GM19328 (cell line): ENCODE results near the gene LAG3.

Experiments used
- ATAC-seq: cut with Tn5 transposase; IDR thresholded peaks from one replicate; pipeline ENCODE4 v1.9.1; 2021; ENCODE audit warnings: mild to moderate bottlenecking, moderate library complexity; ENCODE audit not compliant: unreplicated experiment

Gene LAG3

DNA sequence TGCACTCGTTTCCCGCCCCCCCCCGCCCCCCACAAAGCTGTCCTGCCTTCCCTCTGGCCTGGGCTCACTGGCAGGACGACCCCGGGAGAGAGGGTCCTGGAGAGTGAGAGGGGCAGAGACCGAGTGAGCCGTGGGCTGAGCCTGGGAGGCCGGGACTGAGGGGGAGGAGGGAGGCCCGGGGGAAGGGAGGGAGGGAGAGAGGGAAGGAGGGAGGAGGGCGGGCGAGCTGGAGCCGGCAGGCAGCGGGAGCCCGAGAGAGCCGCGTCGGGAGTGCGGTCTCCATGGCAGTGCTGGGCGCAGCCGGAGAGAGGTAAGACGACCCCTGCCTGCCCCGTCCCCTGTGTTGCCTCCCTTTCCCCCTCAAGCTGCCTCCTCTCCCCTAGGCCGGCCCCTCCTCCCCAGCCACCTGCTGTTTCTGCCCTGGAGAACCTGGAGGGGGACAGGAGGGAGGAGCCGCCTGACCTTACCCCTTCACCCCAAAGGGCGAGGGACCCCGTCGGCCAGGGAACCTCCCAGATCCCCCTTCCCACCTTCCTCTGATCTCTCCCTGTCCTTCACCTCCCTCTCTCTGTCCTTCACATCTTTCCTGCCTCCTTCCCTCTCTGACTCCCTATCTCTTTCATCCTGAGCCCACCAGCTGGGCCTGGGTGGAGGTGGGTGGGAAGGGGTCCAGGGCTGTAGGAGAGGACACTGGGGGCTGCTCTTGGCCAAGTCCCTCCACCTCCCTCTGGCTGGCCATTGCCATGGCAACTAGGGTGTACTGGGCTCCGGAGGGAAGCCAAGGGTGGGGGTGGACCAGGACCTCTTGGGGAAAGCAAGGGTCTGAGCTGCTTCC, 49.5 kb downstream of the LAG3 start, which contains the start of gene GPR162:
Gene GPR162 (plus strand): TSS at position 231 of the 835 bp plus-strand sequence. CDS start 2,078 bp downstream, outside the sequence.
- ATAC-seq, result no peak

DNA sequence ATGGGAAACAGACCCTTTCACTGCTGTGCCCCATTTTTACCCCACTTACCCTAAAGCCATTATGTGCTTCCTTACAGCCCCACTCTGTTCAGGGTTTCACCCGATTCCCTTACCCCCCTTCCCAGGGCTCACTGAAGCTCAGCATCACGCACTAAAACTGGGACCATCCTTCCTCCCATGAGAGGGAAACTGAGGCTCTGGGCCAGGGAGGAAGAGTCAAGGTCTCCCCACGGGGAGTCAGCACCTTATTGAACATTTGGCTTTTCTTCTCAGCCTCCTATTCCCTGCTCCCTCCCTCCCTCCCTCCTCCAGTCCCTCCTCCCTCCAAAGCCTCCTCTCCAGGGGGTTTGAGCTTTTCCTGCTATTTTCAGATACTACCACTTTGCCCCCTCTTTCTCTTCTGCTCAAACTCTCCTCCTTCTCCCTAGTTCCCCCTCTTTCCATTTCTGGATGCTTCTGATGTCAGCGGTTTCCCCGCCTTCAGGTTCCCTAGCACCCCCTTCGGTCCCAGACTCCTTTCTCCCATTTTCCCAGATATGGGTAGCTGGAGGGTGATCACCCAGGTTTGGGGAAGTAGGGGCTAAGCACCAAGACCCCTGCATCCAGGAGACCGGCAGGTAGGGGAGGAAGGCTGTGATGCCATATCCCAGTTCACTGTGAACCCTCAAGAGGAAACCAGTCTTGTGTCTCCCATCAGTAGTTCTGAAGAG, 50.3 kb downstream of the LAG3 start:
- ATAC-seq, result no peak

GRCh38 chr12:6823182-6824084, 51.1 kb downstream of the LAG3 start:
- ATAC-seq, result no peak

GRCh38 chr12:6824085-6824775, 51.9 kb downstream of the LAG3 start:
- no peak for ATAC-seq

GRCh38 chr12:6824901-6825381, 52.6 kb downstream of the LAG3 start:
- ATAC-seq, result no peak

DNA sequence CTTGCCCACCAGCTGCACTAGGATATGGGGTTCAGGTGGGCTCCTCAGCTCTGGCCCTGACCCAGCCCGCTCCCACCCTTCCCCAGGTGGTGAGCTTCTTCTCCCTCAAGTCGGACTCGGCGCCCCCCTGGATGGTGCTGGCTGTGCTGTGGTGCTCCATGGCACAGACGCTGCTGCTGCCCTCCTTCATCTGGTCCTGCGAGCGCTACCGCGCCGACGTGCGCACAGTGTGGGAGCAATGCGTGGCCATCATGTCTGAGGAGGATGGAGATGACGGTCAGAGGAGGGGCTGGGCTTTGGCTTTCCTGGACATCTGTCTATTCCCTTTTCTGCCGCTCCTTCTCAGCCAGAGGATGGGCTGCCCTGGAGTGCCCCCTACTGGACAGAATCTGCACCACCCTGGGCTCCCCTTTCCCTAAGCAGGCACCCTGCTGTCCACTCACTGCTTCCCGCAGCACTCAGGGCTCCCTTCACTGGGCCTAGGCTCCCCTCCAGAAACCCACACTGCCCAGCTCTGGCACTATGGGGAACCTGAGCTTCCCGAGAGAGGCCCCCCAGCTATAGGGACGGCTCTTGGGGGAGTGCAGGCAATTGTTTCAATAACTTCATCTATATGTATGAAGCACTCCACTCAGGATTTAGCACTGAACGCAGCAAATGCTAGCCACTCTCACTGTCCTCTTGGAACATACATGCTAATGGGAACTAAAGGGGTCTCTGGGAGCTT, 53.2 kb downstream of the LAG3 start:
- no peak for ATAC-seq

- no peak for ATAC-seq
These were observed 53.9 kb downstream of the LAG3 start for GRCh38 chr12:6826125-6826733.

GRCh38 chr12:6826734-6827436, 54.6 kb downstream of the LAG3 start:
- ATAC-seq, result no peak

DNA sequence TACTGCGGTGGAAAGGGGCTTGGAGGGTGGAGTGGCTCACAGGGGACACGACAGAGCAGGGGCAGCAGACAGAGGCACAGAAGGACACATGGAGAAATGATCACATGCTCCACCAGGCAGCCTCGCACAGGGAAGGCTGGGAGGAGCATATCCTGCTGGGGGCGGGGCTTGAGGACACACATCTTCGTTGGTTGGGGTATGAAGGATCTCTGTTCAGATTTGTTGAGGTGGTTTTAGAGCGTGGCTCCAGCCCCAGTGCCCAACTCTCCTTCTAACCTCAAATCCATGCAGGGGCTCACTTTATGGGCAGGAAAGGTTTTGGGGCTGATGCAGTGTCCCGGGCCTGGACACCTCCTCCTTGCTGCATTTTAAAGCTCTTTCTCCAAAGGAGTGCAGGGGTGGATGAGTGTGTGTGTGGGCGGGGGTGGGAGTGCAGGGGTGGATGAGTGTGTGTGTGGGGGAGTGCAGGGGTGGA, 55.2 kb downstream of the LAG3 start:
- no peak for ATAC-seq
